ENCODE measurements around the gene C11orf21.
"Not testable (repeated sequence)": the region's sequence is repeated elsewhere in the genome, so short reads cannot be mapped to it uniquely, and the experiment has no call there.

The C11orf21 gene

GRCh38 chr11:2345050-2345449, 43.3 kb upstream of the C11orf21 start:
- no peak for DNase-seq
- intact Hi-C loops (cut with DNase I; ENCODE audit: low total_unique reads): no loop called here
- TF ChIP-seq, protein P1, sequence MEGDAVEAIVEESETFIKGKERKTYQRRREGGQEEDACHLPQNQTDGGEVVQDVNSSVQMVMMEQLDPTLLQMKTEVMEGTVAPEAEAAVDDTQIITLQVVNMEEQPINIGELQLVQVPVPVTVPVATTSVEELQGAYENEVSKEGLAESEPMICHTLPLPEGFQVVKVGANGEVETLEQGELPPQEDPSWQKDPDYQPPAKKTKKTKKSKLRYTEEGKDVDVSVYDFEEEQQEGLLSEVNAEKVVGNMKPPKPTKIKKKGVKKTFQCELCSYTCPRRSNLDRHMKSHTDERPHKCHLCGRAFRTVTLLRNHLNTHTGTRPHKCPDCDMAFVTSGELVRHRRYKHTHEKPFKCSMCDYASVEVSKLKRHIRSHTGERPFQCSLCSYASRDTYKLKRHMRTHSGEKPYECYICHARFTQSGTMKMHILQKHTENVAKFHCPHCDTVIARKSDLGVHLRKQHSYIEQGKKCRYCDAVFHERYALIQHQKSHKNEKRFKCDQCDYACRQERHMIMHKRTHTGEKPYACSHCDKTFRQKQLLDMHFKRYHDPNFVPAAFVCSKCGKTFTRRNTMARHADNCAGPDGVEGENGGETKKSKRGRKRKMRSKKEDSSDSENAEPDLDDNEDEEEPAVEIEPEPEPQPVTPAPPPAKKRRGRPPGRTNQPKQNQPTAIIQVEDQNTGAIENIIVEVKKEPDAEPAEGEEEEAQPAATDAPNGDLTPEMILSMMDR (IDR thresholded peaks at IDR 0.05): no peak

DNA sequence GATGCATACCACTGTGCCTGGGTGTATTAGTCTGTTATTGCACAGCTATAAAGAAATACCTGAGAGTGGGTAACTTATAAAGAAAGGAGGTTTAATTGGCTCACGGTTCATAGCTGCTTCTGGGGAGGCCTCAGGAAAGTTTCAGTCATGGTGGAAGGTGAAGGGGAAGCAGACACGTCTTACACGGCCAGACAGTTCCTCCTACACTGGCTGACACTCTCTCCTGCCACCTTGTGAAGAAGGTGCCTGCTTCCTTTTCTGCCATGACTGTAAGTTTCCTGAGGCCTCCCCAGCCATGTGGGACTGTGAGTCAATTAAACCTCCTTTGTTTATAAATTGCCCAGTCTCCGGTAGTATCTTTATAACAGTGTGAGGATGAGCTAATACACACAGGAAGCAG, 41.8 kb upstream of the C11orf21 start:
- no peak for DNase-seq
- Histone ChIP-seq H3K9me3 (no peaks in the 10 kb centered on the region), H3K4me3 (no peak overlapping the region), H3K4me1 (no peaks in the 10 kb centered on the region), H3K36me3 (no peaks in the 10 kb centered on the region), H3K27ac (no peak overlapping the region), H3K27me3 (no peaks in the 10 kb centered on the region)
- intact Hi-C loops (cut with DNase I; ENCODE audit: low total_unique reads): no loop called here
- TF ChIP-seq, protein P1 (IDR thresholded peaks at IDR 0.05): no peak

More at GRCh38 chr11:2345050-2345449, 43.3 kb upstream of the C11orf21 start:
- Histone ChIP-seq H3K9me3 (peaks cover 0 to 10% (median 7%) of the 10 kb centered on the region in 3 donors), H3K4me1 (no peaks in the 10 kb centered on the region), H3K27me3 (no peaks in the 10 kb centered on the region), H3K27ac (no peak overlapping the region), H3K4me3 (no peak overlapping the region), H3K36me3 (no peaks in the 10 kb centered on the region)

GRCh38 chr11:2342981-2343380, 41.3 kb upstream of the C11orf21 start:
- intact Hi-C loops (cut with DNase I; ENCODE audit: low total_unique reads): no loop called here
- Histone ChIP-seq H3K4me3 (no peak overlapping the region), H3K27ac (no peak overlapping the region), H3K4me1 (no peaks in the 10 kb centered on the region), H3K36me3 (no peaks in the 10 kb centered on the region), H3K27me3 (no peaks in the 10 kb centered on the region), H3K9me3 (no peaks in the 10 kb centered on the region)
- peak in 1 of 2 donors; percentile 35 for DNase-seq
- TF ChIP-seq, protein P1 (IDR thresholded peaks at IDR 0.05): no peak

GRCh38 chr11:2342557-2342956, 40.8 kb upstream of the C11orf21 start:
- no peak overlapping the region for H3K4me3 ChIP-seq
- DNase-seq: no peak
- intact Hi-C loops (cut with DNase I; ENCODE audit: low total_unique reads): no loop called here
- H3K27ac ChIP-seq: no peak overlapping the region
- no peaks in the 10 kb centered on the region for H3K4me1 ChIP-seq
- TF ChIP-seq, protein P1 (IDR thresholded peaks at IDR 0.05): no peak
- no peaks in the 10 kb centered on the region for H3K27me3 ChIP-seq
- no peaks in the 10 kb centered on the region for H3K36me3 ChIP-seq
- H3K9me3 ChIP-seq: no peaks in the 10 kb centered on the region

GRCh38 chr11:2338760-2339159, 37.0 kb upstream of the C11orf21 start:
- H3K9me3 ChIP-seq; intact Hi-C loops (cut with DNase I; ENCODE audit: low total_unique reads); H3K36me3 ChIP-seq; H3K4me1 ChIP-seq; H3K27ac ChIP-seq; H3K27me3 ChIP-seq; H3K4me3 ChIP-seq: not testable (repeated sequence)
- peak in 1 of 2 donors; percentile 16 for DNase-seq

DNA sequence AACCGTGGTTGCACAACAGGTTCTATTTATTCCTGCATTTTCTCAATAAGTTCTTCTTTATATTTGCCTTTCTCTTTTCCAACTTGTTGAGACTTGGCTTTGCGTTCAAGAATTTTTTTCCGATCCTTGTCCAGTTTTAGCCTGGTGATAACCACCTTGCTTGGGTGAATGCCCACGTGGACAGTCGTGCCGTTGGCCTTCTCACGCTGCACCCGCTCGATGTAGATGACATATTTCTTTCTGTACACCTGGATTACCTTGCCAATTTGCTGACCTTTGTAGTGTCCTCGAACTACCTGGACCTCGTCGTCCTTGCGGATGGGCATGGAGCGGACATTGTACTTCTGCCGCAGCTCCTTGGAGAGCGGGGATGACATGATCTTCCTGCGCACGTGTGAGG, 33.6 kb upstream of the C11orf21 start:
- H3K4me3 ChIP-seq; H3K9me3 ChIP-seq; H3K36me3 ChIP-seq; H3K27me3 ChIP-seq; intact Hi-C loops (cut with DNase I; ENCODE audit: low total_unique reads); H3K27ac ChIP-seq; H3K4me1 ChIP-seq: not testable (repeated sequence)
- DNase-seq: peak in 1 of 2 donors; percentile 27

DNA sequence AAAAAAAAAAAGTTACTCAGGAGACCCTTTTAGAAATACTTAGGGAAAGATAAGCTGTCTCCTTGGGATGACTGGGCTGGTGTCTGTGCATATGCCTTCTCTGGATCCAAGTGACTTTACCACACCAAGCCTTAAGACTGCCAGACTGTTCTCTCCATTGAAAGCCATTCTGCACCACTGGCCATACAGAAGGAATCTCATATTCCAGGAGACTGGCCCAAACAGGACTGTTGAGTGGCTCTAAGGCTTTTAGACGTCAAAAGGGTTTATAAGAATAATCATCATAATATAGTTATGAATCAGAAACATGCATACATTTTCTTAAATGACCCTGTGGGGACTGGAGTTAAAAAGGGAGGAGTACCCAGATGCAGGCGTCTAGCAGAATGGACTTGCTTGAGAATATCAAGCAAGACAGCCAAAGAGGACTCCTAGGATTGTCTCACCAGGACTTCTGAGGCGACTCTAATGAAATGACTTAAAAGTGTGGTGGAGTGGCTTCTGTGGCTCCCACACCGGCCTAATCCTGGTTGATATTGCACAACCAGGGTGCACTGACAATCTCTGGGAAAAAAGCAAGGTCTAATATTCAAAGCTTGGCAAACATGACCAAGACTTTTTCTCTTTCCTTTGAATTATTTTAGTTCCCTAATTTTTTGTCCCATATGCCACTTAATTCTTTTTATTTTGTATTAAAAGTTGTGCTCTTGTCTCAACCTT, 31.9 kb upstream of the C11orf21 start:
- intact Hi-C loops (cut with DNase I; ENCODE audit: low total_unique reads); H3K27me3 ChIP-seq; H3K27ac ChIP-seq; H3K36me3 ChIP-seq; H3K4me3 ChIP-seq; DNase-seq; H3K4me1 ChIP-seq; H3K9me3 ChIP-seq: not testable (repeated sequence)

DNA sequence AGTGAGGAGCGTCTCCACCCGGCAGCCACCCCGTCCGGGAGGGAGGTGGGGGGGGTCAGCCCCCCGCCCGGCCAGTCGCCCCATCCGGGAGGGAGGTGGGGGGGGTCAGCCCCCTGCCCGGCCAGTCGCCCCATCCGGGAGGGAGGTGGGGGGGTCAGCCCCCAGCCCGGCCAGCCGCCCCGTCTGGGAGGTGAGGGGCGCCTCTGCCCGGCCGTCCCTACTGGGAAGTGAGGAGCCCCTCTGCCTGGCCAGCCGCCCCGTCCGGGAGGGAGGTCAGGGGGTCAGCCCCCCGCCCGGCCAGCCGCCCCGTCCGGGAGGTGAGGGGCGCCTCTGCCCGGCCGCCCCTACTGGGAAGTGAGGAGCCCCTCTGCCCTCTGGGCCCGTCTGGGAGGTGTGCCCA, 30.9 kb upstream of the C11orf21 start:
- H3K4me1 ChIP-seq; H3K27me3 ChIP-seq; H3K36me3 ChIP-seq; H3K4me3 ChIP-seq; H3K9me3 ChIP-seq; intact Hi-C loops (cut with DNase I; ENCODE audit: low total_unique reads); H3K27ac ChIP-seq: not testable (repeated sequence)
- DNase-seq: peak in 1 of 2 donors; percentile 12
